ENCODE results near the gene B3GALT5.

GRCh38 chr21:39667353-39667891 lies 54.7 kb downstream of the B3GALT5 start:
- no peak for TF ChIP-seq CTCF (IDR thresholded peaks at IDR 0.05)
- TF ChIP-seq POLR2A (IDR thresholded peaks at IDR 0.05) = no peak

Measured in adrenal gland (tissue), 5 donors.